Central memory CD8-positive, alpha-beta T cell (primary cell): ENCODE data around the gene NCAM2.

ENCODE experiments used
- ATAC-seq: fragments of 150-1000 bp; cut with Tn5 transposase; replicated peaks from 2 replicates; pipeline ENCODE4 v1.10.0; 2022; ENCODE audit warnings: mild to moderate bottlenecking, moderate FRiP score, moderate number of reproducible peaks; ENCODE audit not compliant: poor library complexity, severe bottlenecking; ENCODE audit errors: extremely low read depth
- DNase-seq, 2 donors: peaks; one replicate each; pipeline ENCODE4 v3.0.0; 2021; ENCODE audit warnings: low spot score in 2 of 2
- H3K27ac Mint-ChIP-seq: one replicate; pipeline ENCODE4 v1.8.0; 2022; ENCODE audit warnings: low read depth, mild to moderate bottlenecking, moderate library complexity, mixed read lengths
- H3K27me3 Mint-ChIP-seq: one replicate; pipeline ENCODE4 v1.8.0; 2022; ENCODE audit warnings: mixed read lengths
- H3K36me3 Mint-ChIP-seq: one replicate; pipeline ENCODE4 v1.8.0; 2022; ENCODE audit warnings: mild to moderate bottlenecking, moderate library complexity, mixed read lengths; ENCODE audit not compliant: insufficient read depth
- H3K4me1 Mint-ChIP-seq: one replicate; pipeline ENCODE4 v1.8.0; 2022; ENCODE audit warnings: mixed read lengths
- H3K4me3 Mint-ChIP-seq: one replicate; pipeline ENCODE4 v1.8.0; 2022; ENCODE audit warnings: mild to moderate bottlenecking, moderate library complexity, mixed read lengths
- H3K9me3 Mint-ChIP-seq: one replicate; pipeline ENCODE4 v1.8.0; 2022; ENCODE audit warnings: mixed read lengths

Gene NCAM2

DNA sequence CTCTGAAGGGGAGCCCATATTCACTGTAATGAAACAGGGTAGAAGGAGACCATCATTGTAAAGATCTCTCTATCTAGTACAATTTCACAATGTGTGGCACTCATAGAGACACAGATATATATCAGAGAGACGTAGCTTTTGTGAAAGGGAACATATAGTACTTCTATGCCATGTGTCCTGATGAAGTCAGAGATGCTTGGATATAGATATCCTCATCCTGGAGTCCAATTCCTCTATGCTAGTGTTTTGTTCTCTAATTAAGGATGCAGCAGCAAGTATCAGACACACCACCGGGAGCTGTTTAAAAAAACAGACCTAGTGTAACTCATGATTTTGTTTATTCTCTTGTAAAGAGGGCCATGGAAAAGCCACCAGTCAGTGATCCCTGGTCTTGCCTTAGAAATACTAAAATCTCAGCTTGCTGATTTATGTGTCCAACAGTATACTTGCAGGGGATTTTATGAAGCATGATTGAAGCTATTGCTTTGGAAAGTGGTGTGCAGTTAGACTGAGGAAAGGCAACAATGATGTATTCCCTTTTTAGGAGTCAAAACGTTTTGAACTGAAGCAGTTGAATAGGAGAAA, 2.5 kb downstream of the NCAM2 start:
- Mint-ChIP-seq H3K36me3 (no peaks in the 10 kb centered on the region), H3K9me3 (peaks cover 6% of the 10 kb centered on the region), H3K27ac (no peak overlapping the region), H3K4me1 (no peaks in the 10 kb centered on the region), H3K27me3 (peaks cover 8% of the 10 kb centered on the region), H3K4me3 (no peak overlapping the region)
- DNase-seq (no peak), ATAC-seq (no peak)

DNA sequence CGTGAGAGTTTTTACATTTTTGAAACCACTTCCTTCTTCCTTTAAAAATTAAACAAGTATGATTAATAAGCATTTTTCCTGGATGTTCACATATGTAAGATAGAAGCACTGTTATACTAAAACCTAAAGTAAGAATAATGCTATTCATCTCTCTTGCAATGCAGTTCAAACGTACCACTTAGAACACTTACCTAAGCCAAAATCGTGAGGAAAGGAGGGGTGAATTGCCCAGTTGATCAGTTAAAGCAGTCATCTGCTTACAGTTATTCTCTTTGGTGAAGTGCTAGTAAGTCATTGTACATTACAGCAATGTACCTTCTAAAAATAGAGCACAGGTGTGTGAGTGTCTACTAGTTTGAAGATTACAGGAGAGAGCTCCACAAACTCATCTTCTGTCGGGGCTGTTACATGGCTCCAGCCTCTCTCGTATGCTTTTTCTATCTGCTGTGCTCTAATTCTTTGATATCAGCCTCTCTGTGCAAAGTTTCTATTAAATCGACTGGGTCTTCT, 3.4 kb downstream of the NCAM2 start:
- no peak for DNase-seq
- Mint-ChIP-seq H3K9me3 (peaks cover 6% of the 10 kb centered on the region), H3K4me3 (no peak overlapping the region), H3K36me3 (no peaks in the 10 kb centered on the region), H3K27ac (no peak overlapping the region), H3K27me3 (peaks cover 8% of the 10 kb centered on the region), H3K4me1 (no peaks in the 10 kb centered on the region)
- no peak for ATAC-seq

DNA sequence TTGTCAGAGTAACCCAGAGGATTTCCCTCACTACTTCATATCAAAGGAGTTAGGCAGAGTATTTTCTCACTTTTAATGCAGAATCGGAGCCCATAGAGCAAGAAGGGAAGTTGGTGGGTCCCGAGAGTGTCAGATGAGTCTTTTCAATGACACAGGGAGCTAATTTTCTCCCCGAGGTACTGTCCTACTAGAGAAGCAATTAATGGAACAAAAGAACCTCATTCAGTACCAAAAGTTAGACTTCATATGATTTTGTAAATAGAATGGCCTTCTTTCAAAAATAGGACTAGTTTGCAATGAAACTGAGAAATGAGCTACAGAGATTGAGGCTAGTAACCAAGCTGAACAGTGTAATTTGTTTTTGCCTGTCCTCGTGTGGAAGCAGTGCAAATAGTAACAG, 3.9 kb downstream of the NCAM2 start:
- no peak for ATAC-seq
- H3K27me3 Mint-ChIP-seq = peaks cover 8% of the 10 kb centered on the region
- H3K36me3 Mint-ChIP-seq = no peaks in the 10 kb centered on the region
- peaks cover 6% of the 10 kb centered on the region for H3K9me3 Mint-ChIP-seq
- no peak for DNase-seq
- H3K4me1 Mint-ChIP-seq = no peaks in the 10 kb centered on the region
- H3K27ac Mint-ChIP-seq = no peak overlapping the region
- H3K4me3 Mint-ChIP-seq = no peak overlapping the region

DNA sequence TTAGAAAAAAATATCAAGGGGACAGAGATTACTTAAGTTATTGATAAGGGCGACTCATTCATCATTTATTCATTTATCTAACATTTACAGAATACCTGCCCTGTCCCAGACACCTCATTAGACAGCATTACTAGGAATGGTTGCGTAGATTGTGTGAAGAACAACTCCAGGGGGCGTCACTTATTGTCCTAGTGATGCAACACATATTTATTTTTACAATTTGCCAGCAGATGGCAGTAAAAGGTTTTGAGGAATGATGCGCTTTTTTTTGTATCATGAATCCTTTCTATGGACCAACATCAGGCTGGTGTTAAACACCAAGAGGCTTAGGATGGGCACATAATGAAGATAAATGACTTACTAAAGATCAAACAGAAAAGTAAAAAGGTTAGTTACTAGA, 5.5 kb downstream of the NCAM2 start:
- Mint-ChIP-seq H3K4me1 (no peaks in the 10 kb centered on the region), H3K4me3 (no peak overlapping the region), H3K9me3 (peaks cover 6% of the 10 kb centered on the region), H3K27me3 (peaks cover 8% of the 10 kb centered on the region), H3K36me3 (no peaks in the 10 kb centered on the region), H3K27ac (no peak overlapping the region)
- ATAC-seq (no peak), DNase-seq (no peak)

DNA sequence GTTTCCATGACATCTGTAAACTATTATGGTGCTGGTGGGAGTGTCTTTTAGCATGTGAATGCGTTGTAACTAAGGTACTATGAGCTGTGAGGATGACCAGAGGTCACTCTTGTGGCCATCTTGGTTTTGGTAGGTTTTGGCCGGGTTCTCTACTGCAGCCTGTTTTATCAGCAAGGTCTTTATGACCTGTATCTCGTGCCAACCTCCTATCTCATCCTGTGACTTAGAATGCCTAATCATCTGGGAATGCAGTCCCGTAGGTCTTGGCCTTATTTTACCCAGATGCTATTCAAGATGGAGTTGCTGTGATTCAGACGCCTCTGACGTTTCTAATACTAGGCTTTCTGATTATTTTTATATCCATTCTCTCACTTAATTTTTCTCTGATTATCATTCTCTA, 9.4 kb downstream of the NCAM2 start:
- H3K9me3 Mint-ChIP-seq = peaks cover 6% of the 10 kb centered on the region
- no peaks in the 10 kb centered on the region for H3K36me3 Mint-ChIP-seq
- H3K27ac Mint-ChIP-seq = no peak overlapping the region
- no peaks in the 10 kb centered on the region for H3K4me1 Mint-ChIP-seq
- no peaks in the 10 kb centered on the region for H3K27me3 Mint-ChIP-seq
- H3K4me3 Mint-ChIP-seq = no peak overlapping the region
- ATAC-seq (no peak), DNase-seq (no peak)

DNA sequence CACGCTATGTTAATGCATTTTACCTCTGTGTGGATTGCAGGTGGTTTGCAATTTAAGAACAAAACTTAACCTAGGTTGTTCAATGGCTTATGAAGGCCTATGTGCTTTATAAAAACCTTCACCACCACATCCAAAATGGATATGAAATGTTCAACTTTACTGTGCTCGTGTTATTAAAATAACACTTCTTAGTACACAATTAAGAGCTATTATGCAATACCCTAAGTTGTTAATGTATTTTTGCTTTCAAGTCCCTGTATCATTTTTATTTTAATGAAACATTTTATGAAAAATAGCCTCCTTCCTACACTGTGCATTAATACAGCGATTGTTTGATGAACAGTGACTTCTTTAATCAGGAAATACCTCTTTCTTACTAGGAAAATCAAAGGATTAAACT, 12.0 kb downstream of the NCAM2 start:
- H3K4me3 Mint-ChIP-seq = no peak overlapping the region
- ATAC-seq (no peak), DNase-seq (no peak)
- H3K36me3 Mint-ChIP-seq = no peaks in the 10 kb centered on the region
- peaks cover 9% of the 10 kb centered on the region for H3K9me3 Mint-ChIP-seq
- H3K4me1 Mint-ChIP-seq = no peaks in the 10 kb centered on the region
- H3K27me3 Mint-ChIP-seq = no peaks in the 10 kb centered on the region
- no peak overlapping the region for H3K27ac Mint-ChIP-seq

DNA sequence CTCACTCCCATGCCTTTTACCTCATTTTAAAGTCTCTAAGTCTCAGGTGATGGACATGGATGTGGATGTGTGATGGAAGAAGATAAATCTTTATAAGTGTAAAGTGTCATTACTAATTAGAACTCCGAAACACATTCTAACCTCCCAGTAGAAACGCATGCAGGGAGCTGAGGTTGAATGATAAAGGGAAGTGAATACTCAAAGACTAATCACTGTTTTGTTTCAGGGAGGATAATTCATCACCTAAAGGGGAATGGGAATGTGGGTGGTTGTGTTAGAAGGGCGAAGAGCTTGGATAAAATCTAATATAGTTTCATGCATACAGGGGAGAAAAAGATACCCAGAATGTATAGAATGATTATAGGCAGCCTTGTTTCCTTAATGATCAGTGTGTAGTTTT, 12.5 kb downstream of the NCAM2 start:
- H3K27ac Mint-ChIP-seq = no peak overlapping the region
- DNase-seq = no peak
- no peaks in the 10 kb centered on the region for H3K4me1 Mint-ChIP-seq
- no peaks in the 10 kb centered on the region for H3K27me3 Mint-ChIP-seq
- peaks cover 9% of the 10 kb centered on the region for H3K9me3 Mint-ChIP-seq
- ATAC-seq = no peak
- no peak overlapping the region for H3K4me3 Mint-ChIP-seq
- H3K36me3 Mint-ChIP-seq = no peaks in the 10 kb centered on the region

DNA sequence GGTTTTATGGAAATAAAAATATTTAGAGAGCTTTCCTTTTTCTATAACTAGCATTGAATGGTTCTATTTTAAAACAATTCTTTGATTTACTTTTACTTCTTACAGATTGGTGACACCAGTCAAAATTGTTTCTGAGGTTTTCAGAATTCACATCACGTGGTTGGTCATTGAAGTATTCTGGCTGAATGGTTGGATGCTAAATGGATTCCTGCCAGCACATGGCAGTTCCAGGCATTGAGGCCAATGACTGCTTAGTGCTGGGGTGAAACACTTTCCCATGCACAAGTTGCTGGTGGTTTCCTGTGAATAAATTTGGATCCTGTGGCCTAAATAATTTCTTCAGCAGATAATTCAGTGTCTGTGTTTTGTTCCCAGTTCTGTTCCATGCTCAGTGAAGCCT, 20.6 kb downstream of the NCAM2 start:
- no peaks in the 10 kb centered on the region for H3K4me1 Mint-ChIP-seq
- no peak overlapping the region for H3K4me3 Mint-ChIP-seq
- H3K27me3 Mint-ChIP-seq = no peaks in the 10 kb centered on the region
- no peaks in the 10 kb centered on the region for H3K36me3 Mint-ChIP-seq
- peaks cover 18% of the 10 kb centered on the region for H3K9me3 Mint-ChIP-seq
- DNase-seq (no peak), ATAC-seq (no peak)
- H3K27ac Mint-ChIP-seq = no peak overlapping the region

DNA sequence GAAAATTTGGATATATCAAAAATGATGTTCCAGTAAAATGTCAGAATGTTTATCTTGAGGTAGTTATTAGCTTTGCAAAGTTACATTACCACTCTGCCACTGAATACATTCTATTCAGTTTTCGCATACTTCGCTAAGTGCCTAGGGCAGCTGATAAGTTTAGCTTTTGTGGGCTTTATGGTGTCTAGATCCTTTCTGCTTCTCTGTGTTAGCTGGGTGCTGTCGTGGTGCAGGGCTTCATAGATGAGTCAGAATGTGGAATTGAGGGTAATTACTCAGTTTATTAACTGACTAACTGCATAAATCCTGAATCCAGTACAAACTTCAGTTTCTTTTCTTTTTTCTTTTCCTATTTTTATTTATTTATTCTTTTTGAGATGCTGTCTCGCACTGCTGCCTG, 21.5 kb downstream of the NCAM2 start:
- Mint-ChIP-seq H3K27ac (no peak overlapping the region), H3K36me3 (no peaks in the 10 kb centered on the region), H3K4me3 (no peak overlapping the region), H3K27me3 (no peaks in the 10 kb centered on the region), H3K4me1 (no peaks in the 10 kb centered on the region), H3K9me3 (peaks cover 15% of the 10 kb centered on the region)
- ATAC-seq (no peak), DNase-seq (no peak)

DNA sequence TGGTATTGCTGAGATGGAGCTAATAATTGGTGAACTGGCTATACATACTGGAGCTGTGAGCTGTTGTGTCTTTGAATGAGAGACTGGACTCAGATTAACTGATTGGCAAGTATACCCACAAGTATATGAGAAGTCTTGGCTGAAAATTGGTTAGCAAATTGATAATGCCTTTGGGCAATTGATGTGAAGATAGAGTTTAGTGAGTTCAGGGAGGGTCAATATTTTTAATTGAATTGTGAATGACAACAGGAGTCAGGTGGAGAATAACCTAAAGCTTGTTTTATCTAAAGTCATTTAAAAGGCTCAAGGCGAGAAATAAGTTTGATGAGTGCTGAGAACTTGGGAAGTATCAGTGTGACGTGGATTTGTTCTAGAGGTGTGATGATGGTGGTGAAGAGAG, 27.5 kb downstream of the NCAM2 start:
- H3K36me3 Mint-ChIP-seq = no peaks in the 10 kb centered on the region
- H3K4me1 Mint-ChIP-seq = no peaks in the 10 kb centered on the region
- DNase-seq (no peak), ATAC-seq (no peak)
- H3K27me3 Mint-ChIP-seq = no peaks in the 10 kb centered on the region
- peaks cover 9% of the 10 kb centered on the region for H3K9me3 Mint-ChIP-seq
- no peak overlapping the region for H3K27ac Mint-ChIP-seq
- no peak overlapping the region for H3K4me3 Mint-ChIP-seq

DNA sequence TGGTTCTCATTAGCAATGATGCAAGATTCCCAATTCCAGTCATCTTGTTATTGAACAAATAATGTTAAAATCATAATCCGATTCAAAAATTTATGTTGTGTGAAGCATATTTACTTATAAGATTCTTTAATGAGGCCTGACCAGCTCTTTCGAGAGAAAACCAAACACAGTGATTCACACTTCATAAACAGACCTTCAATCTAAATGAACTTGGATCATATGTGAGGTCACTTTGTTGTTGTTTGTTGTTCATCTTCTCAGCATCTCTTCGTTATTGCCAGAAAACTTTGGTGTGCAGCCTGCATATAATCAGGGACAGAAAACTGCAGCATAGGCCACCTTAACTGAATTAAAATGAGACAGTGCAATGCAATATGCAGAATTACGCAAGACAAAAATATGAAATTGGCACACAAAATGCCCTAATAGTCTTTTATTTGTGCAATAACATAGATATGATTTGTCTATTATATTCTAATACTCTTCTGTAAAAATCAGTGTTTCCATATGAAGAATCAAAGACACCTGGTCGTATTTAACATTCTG, 30.1 kb downstream of the NCAM2 start:
- no peak for DNase-seq
- Mint-ChIP-seq H3K27ac (no peak overlapping the region), H3K4me1 (no peaks in the 10 kb centered on the region), H3K9me3 (peaks cover 6% of the 10 kb centered on the region), H3K36me3 (no peaks in the 10 kb centered on the region), H3K4me3 (no peak overlapping the region), H3K27me3 (no peaks in the 10 kb centered on the region)
- ATAC-seq = no peak

DNA sequence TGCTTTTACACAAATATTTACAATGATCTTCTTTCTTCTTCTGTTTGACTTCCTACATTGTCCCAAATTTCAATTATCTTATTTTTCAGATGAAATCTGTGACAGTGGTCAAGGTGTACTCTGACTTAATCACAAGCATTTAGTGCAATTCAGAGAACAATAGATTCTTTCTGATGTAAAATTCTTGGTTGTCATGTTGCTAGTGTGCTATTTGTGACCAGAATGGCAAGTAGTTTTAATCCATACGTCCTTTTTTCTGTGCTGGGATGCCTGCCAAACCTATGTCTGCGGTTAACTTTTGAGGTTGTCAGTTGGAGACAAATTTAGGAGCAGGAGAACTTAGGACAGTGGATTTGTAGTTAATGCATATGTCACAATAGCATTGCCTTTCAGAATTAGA, 31.0 kb downstream of the NCAM2 start:
- ATAC-seq = no peak
- peaks cover 6% of the 10 kb centered on the region for H3K9me3 Mint-ChIP-seq
- no peak overlapping the region for H3K4me3 Mint-ChIP-seq
- DNase-seq = no peak
- H3K27ac Mint-ChIP-seq = no peak overlapping the region
- no peaks in the 10 kb centered on the region for H3K4me1 Mint-ChIP-seq
- no peaks in the 10 kb centered on the region for H3K36me3 Mint-ChIP-seq
- no peaks in the 10 kb centered on the region for H3K27me3 Mint-ChIP-seq

DNA sequence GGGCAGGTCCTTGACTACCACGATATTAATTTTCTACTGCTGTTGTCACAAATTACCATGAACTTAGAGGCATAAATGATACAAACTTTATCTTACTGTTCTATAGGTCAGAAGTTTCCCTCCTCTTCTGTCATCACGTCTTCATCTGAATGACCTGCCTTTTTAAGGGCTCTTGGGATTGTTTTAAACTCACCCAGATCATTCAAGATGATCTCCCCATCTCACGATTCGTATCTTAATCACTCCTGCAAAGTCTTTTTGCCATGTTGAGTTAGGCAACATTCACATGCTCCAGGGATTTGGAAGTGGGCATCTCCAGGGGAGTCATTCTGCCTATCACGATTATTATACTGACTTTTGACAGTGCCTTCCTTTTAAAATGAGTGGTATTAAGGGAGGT, 32.1 kb downstream of the NCAM2 start:
- Mint-ChIP-seq H3K4me3 (no peak overlapping the region), H3K27me3 (no peaks in the 10 kb centered on the region), H3K27ac (no peak overlapping the region), H3K9me3 (peaks cover 6% of the 10 kb centered on the region), H3K36me3 (no peaks in the 10 kb centered on the region), H3K4me1 (no peaks in the 10 kb centered on the region)
- no peak for DNase-seq
- no peak for ATAC-seq
